OCI-LY1 (cell line): ENCODE data around the gene UPK3A.

Experiments used
- CTCF ChIP-seq: fragments of 200-600 bp; sonication (generic), shearing (Covaris generic); IDR thresholded peaks from 2 replicates; pipeline ENCODE4 v1.5.1; 2017; ENCODE audit warnings: mild to moderate bottlenecking, antibody characterized with exemption, low read length, moderate library complexity, mixed read lengths
- EZH2 ChIP-seq: fragments of 200-600 bp; sonication (generic), shearing (Covaris generic); IDR thresholded peaks from 2 replicates; pipeline ENCODE4 v1.8.0; 2017; ENCODE audit warnings: borderline replicate concordance, mixed run types, mild to moderate bottlenecking, antibody characterized with exemption, low read length, moderate library complexity, mixed read lengths

DNA sequence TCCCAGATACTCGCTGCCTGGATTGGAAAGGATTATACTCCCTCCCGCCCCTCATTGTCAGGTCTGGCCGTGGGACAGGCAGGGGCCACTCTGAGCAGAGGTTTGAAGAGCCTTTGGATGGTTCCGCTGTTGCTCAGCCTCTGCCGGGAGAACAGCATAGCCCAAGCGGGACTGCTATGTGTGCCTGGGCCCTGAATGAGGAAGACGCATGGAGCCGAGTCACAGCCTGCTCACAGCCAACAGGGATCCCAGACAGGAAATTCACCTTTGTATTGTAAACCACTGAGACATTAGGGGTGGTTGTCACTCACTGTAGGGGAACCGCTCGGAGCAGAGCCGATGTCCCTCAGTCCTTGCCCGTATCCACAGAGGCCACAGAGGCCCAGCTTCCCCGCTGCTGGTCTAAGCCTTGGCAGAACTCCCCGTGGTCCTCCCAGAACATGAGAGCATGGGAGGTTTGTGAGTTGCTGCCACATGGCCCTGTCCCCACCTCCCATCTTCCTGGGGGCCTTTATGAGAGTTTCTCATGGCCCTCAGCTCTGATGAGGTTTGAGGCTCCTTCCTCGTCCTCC, 14.3 kb downstream of the UPK3A start:
- TF ChIP-seq CTCF (no peak), EZH2 (no peak)
